A549 (cell line): ENCODE results near the gene P4HA2.

Experiments
- CHD2 ChIP-seq: fragments of 150-350 bp; IDR thresholded peaks from 2 replicates; pipeline ENCODE4 v1.6.1; 2014; ENCODE audit warnings: low read length; ENCODE audit not compliant: partially characterized antibody
- ESRRA ChIP-seq: fragments of 150-350 bp; IDR thresholded peaks from 2 replicates; pipeline ENCODE4 v1.6.1; 2014; ENCODE audit warnings: mild to moderate bottlenecking, low read length, borderline replicate concordance
- TF ChIP-seq, protein P1 (sequence below): fragments of >200 bp; sonication (Bioruptor Twin); formaldehyde crosslinking; IDR thresholded peaks from 3 replicates; pipeline ENCODE4 v1.5.1; 2016

DNA sequence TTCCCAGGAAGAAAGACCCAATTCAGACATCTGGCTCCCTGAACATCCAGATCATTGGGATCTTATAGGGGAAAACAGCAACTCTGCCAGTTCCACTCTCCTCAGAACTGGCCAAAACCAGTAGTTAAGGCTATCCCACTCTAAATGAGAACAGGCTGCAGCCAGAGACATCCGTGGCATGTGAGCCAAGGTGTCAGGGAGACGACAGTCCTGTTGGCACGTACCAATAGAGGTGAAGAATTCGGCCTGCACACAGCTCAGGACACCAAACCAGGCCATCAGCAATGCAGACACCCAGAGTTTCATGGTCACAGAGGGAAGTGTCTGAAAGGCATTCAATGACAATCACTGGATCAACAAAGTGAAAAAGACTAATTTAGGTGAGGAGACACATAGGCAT is 9.3 kb downstream of the P4HA2 start:
- TF ChIP-seq CHD2 (no peak), ESRRA (no peak)
- TF ChIP-seq, protein P1, sequence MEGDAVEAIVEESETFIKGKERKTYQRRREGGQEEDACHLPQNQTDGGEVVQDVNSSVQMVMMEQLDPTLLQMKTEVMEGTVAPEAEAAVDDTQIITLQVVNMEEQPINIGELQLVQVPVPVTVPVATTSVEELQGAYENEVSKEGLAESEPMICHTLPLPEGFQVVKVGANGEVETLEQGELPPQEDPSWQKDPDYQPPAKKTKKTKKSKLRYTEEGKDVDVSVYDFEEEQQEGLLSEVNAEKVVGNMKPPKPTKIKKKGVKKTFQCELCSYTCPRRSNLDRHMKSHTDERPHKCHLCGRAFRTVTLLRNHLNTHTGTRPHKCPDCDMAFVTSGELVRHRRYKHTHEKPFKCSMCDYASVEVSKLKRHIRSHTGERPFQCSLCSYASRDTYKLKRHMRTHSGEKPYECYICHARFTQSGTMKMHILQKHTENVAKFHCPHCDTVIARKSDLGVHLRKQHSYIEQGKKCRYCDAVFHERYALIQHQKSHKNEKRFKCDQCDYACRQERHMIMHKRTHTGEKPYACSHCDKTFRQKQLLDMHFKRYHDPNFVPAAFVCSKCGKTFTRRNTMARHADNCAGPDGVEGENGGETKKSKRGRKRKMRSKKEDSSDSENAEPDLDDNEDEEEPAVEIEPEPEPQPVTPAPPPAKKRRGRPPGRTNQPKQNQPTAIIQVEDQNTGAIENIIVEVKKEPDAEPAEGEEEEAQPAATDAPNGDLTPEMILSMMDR: no peak
